DOHH2 (cell line): ENCODE data around the gene PSMB10.
"Not testable (repeated sequence)": the region's sequence is repeated elsewhere in the genome, so short reads cannot be mapped to it uniquely, and the experiment has no call there.

ENCODE experiments used
- CTCF ChIP-seq: fragments of 200-600 bp; sonication (generic); IDR thresholded peaks from one replicate; pipeline ENCODE4 v1.5.1; 2014; ENCODE audit warnings: antibody characterized with exemption, mild to moderate bottlenecking, low read depth, low read length; ENCODE audit not compliant: poor library complexity, severe bottlenecking
- EZH2phosphoT487 ChIP-seq: fragments of 200-600 bp; sonication (generic); IDR thresholded peaks from 2 replicates; pipeline ENCODE4 v1.6.1; 2017; ENCODE audit warnings: borderline replicate concordance, mild to moderate bottlenecking, antibody characterized with exemption, low read length, moderate library complexity, mixed read lengths

GRCh38 chr16:67937713-67938112, 1.1 kb upstream of the PSMB10 start:
- TF ChIP-seq CTCF, EZH2phosphoT487: not testable (repeated sequence)
